Astrocyte (in vitro differentiated cells and primary cell): ENCODE results near the gene CSF2RB. TPM values are rescaled to one million over a fixed set of nuclear protein-coding genes. Genes with fewer than 3 reads are reported as not detected.

Experiments used
- DNase-seq: peaks from one replicate; pipeline ENCODE4 v3.0.0-alpha.2; 2010; ENCODE audit warnings: low read depth
- FAIRE-seq: peaks from 2 replicates; lab custom pipeline; 2011; peaks lifted over from hg19 to GRCh38; lab: Jason Lieb, UNC
- H2AFZ ChIP-seq: 2 replicates; pipeline ENCODE4 v1.6.0; 2012; ENCODE audit warnings: low read depth, low read length, inconsistent platforms
- H3K27ac ChIP-seq: 2 replicates; pipeline ENCODE4 v1.5.1; 2011; ENCODE audit warnings: low read depth, low read length, inconsistent platforms
- H3K27me3 ChIP-seq: 2 replicates; pipeline ENCODE4 v1.6.0; 2011; ENCODE audit warnings: low read length, inconsistent platforms; ENCODE audit not compliant: insufficient read depth
- H3K36me3 ChIP-seq: 2 replicates; pipeline ENCODE4 v1.5.1; 2011; ENCODE audit warnings: low read length, inconsistent platforms; ENCODE audit not compliant: insufficient read depth
- H3K4me1 ChIP-seq: 2 replicates; pipeline ENCODE4 v1.5.1; 2011; ENCODE audit warnings: low read length, inconsistent platforms; ENCODE audit not compliant: insufficient read depth
- H3K4me2 ChIP-seq: 2 replicates; pipeline ENCODE4 v1.6.0; 2012; ENCODE audit warnings: low read length, inconsistent platforms
- H3K4me3 ChIP-seq: 2 replicates; pipeline ENCODE4 v1.5.1; 2011; ENCODE audit warnings: low read depth, mild to moderate bottlenecking, low read length, inconsistent platforms; ENCODE audit not compliant: insufficient read depth
- H3K79me2 ChIP-seq: 2 replicates; pipeline ENCODE4 v1.6.0; 2012; ENCODE audit warnings: mild to moderate bottlenecking, low read length, inconsistent platforms; ENCODE audit not compliant: insufficient read depth
- H3K9ac ChIP-seq: 2 replicates; pipeline ENCODE4 v1.6.0; 2012; ENCODE audit warnings: mild to moderate bottlenecking, low read length, inconsistent platforms
- H3K9me3 ChIP-seq: 2 replicates; pipeline ENCODE4 v1.5.1; 2012; ENCODE audit warnings: low read depth, mild to moderate bottlenecking, low read length, inconsistent platforms; ENCODE audit not compliant: insufficient read depth
- H4K20me1 ChIP-seq: 2 replicates; pipeline ENCODE4 v1.6.0; 2012; ENCODE audit warnings: low read length, inconsistent platforms; ENCODE audit not compliant: insufficient read depth
- H3K27ac Mint-ChIP-seq: one replicate; pipeline ENCODE4 v1.8.0; 2021; ENCODE audit warnings: mild to moderate bottlenecking, mixed read lengths; ENCODE audit not compliant: unreplicated experiment
- H3K27me3 Mint-ChIP-seq: one replicate; pipeline ENCODE4 v1.8.0; 2021; ENCODE audit warnings: low read depth, mixed read lengths; ENCODE audit not compliant: unreplicated experiment
- H3K36me3 Mint-ChIP-seq: one replicate; pipeline ENCODE4 v1.8.0; 2021; ENCODE audit warnings: low read depth, mixed read lengths; ENCODE audit not compliant: unreplicated experiment
- H3K4me1 Mint-ChIP-seq: one replicate; pipeline ENCODE4 v1.8.0; 2021; ENCODE audit warnings: low read depth, mixed read lengths; ENCODE audit not compliant: unreplicated experiment
- H3K4me3 Mint-ChIP-seq: one replicate; pipeline ENCODE4 v1.8.0; 2021; ENCODE audit warnings: mild to moderate bottlenecking, moderate library complexity, mixed read lengths; ENCODE audit not compliant: unreplicated experiment
- H3K9me3 Mint-ChIP-seq: one replicate; pipeline ENCODE4 v1.8.0; 2021; ENCODE audit warnings: mild to moderate bottlenecking, mixed read lengths; ENCODE audit not compliant: unreplicated experiment
- EZH2 ChIP-seq: IDR thresholded peaks from 2 replicates; pipeline ENCODE4 v1.6.1; 2012; ENCODE audit warnings: mild to moderate bottlenecking, low read length, inconsistent platforms; ENCODE audit not compliant: insufficient read depth
- total RNA-seq: library from RNA; stranded (reverse); gene quantifications from 2 replicates; pipeline ENCODE4 v1.2.1, GENCODE V29; 2021
- TF ChIP-seq, protein P1 (sequence below): IDR thresholded peaks from 2 replicates; pipeline ENCODE4 v1.5.1; 2011; ENCODE audit warnings: low read depth, mild to moderate bottlenecking, inconsistent platforms, low read length, moderate library complexity; ENCODE audit not compliant: insufficient read depth

Gene CSF2RB
- total RNA-seq, 1 donor from 2014 or later, result 0.09 TPM

DNA sequence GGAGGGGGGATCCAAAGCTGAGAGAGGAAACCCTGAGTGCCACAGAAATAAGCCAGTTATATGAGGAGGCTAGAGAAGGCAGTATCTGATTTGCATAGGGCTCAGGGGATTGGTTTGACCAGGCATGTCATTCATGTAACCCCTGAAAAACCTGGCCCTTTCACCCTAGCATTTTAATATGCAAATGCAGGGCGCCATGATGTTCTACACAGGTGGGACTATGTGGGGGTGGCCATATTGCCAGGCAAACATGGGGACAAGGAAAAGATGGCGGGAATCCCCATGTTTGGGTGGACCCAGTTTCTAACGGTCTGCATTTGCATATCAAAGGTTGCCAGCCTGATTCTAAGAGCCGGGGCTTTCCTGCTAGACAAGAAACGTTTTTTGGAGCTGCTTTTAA, 27.2 kb downstream of the CSF2RB start:
- Mint-ChIP-seq H3K9me3 (peaks cover 7% of the 10 kb centered on the region), H3K27ac (no peak overlapping the region), H3K4me3 (no peak overlapping the region), H3K4me1 (peaks cover 3% of the 10 kb centered on the region), H3K36me3 (no peaks in the 10 kb centered on the region), H3K27me3 (peaks cover 26% of the 10 kb centered on the region)
- Histone ChIP-seq H3K9me3 (no peaks in the 10 kb centered on the region), H2AFZ (no peak overlapping the region), H3K4me2 (no peak overlapping the region), H3K27ac (no peak overlapping the region), H3K27me3 (peaks cover 8% of the 10 kb centered on the region), H4K20me1 (no peaks in the 10 kb centered on the region), H3K4me1 (no peaks in the 10 kb centered on the region), H3K79me2 (no peaks in the 10 kb centered on the region), H3K36me3 (no peaks in the 10 kb centered on the region), H3K9ac (no peak overlapping the region), H3K4me3 (no peak overlapping the region)
- DNase-seq (no peak), FAIRE-seq (no peak)
- no peak for TF ChIP-seq EZH2
- TF ChIP-seq, protein P1, sequence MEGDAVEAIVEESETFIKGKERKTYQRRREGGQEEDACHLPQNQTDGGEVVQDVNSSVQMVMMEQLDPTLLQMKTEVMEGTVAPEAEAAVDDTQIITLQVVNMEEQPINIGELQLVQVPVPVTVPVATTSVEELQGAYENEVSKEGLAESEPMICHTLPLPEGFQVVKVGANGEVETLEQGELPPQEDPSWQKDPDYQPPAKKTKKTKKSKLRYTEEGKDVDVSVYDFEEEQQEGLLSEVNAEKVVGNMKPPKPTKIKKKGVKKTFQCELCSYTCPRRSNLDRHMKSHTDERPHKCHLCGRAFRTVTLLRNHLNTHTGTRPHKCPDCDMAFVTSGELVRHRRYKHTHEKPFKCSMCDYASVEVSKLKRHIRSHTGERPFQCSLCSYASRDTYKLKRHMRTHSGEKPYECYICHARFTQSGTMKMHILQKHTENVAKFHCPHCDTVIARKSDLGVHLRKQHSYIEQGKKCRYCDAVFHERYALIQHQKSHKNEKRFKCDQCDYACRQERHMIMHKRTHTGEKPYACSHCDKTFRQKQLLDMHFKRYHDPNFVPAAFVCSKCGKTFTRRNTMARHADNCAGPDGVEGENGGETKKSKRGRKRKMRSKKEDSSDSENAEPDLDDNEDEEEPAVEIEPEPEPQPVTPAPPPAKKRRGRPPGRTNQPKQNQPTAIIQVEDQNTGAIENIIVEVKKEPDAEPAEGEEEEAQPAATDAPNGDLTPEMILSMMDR, result no peak

DNA sequence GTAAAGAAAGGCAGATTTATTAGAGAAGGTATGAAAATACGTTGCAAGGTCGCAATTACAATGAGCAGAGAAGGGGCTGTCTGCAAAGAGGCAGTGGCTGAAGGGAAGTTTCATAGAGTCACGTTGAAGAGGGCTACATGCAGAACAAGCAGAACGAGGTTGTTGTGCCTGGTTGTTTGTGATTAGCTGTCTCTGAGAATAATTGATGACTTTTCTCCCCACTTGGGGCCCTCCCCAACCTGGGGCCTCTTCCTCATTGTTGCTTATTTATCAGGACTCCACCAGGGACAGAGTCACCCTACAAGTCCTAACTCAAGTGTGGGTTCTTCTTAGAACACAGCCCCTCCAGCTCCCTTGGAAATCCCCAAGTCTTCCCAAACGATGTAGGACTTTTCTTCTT, 29.1 kb downstream of the CSF2RB start:
- no peak for DNase-seq
- peaks cover 10% of the 10 kb centered on the region for H3K9me3 Mint-ChIP-seq
- H3K4me3 ChIP-seq, result no peak overlapping the region
- H2AFZ ChIP-seq, result no peak overlapping the region
- FAIRE-seq, result no peak
- H3K9ac ChIP-seq, result no peak overlapping the region
- no peak overlapping the region for H3K4me3 Mint-ChIP-seq
- H3K4me1 Mint-ChIP-seq, result peaks cover 14% of the 10 kb centered on the region
- no peaks in the 10 kb centered on the region for H3K36me3 ChIP-seq
- no peaks in the 10 kb centered on the region for H3K9me3 ChIP-seq
- no peaks in the 10 kb centered on the region for H4K20me1 ChIP-seq
- no peak overlapping the region for H3K27ac ChIP-seq
- H3K4me1 ChIP-seq, result no peaks in the 10 kb centered on the region
- H3K36me3 Mint-ChIP-seq, result no peaks in the 10 kb centered on the region
- H3K27ac Mint-ChIP-seq, result no peak overlapping the region
- no peaks in the 10 kb centered on the region for H3K79me2 ChIP-seq
- no peak overlapping the region for H3K4me2 ChIP-seq
- TF ChIP-seq, protein P1, result no peak
- TF ChIP-seq EZH2, result no peak
- peaks cover 12% of the 10 kb centered on the region for H3K27me3 Mint-ChIP-seq
- H3K27me3 ChIP-seq, result peaks cover 8% of the 10 kb centered on the region

DNA sequence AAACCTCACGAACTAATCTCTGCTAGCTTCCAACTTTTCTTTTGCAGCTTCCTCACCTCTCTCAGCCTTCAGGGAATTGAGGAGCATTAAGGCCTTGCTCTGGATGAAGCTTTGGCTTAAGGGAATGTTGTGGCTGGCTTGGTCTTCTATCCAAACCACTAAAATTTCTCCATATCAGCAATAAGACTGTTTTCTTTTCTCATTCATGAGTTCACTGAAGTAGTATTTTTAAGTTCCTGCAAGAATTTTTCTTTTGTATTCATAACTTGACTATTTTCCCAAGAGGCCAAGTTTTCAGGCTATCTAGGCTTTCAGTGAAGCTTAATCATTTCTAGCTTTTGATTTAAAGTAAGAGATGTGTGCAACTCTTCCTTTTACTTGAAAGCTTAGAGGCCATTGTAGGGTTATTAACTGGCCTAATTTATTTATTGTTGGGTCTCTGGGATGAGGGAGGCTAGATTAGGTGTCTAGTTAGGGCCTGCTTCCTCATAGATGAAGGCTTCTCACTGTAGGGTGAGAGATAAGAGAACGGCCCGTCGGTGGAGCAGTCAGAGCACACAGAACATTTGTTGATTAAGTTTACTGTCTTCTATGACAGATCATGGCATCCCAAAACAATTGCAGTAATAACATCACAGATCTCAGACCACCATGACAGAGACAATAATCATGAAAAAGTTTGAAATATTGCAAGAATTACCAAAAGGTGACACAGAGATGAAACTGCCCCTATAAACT, 33.2 kb downstream of the CSF2RB start:
- no peak overlapping the region for H3K27ac ChIP-seq
- no peaks in the 10 kb centered on the region for H3K9me3 ChIP-seq
- TF ChIP-seq EZH2, result no peak
- TF ChIP-seq, protein P1, result no peak
- H3K4me1 ChIP-seq, result no peaks in the 10 kb centered on the region
- no peak overlapping the region for H3K4me3 ChIP-seq
- H3K79me2 ChIP-seq, result no peaks in the 10 kb centered on the region
- no peak overlapping the region for H2AFZ ChIP-seq
- no peak overlapping the region for H3K4me2 ChIP-seq
- Mint-ChIP-seq H3K27me3 (peaks cover 18% of the 10 kb centered on the region), H3K9me3 (peaks cover 6% of the 10 kb centered on the region), H3K36me3 (no peaks in the 10 kb centered on the region), H3K4me1 (peaks cover 29% of the 10 kb centered on the region), H3K27ac (no peak overlapping the region), H3K4me3 (peak overlapping the region; percentile 36)
- DNase-seq, result peak; percentile 50
- H3K27me3 ChIP-seq, result peaks cover 8% of the 10 kb centered on the region
- H3K9ac ChIP-seq, result no peak overlapping the region
- FAIRE-seq, result no peak
- H4K20me1 ChIP-seq, result no peaks in the 10 kb centered on the region
- H3K36me3 ChIP-seq, result no peaks in the 10 kb centered on the region
